Sigmoid colon (tissue), 4 donors: Measurements from ENCODE around the gene OR10D3.

Source experiments
- EP300 ChIP-seq, 4 donors: sonication (generic); formaldehyde crosslinking; IDR thresholded peaks; one replicate each; pipeline ENCODE4 v1.6.1; 2017; ENCODE audit warnings: antibody characterized with exemption in 4 of 4
- POLR2A ChIP-seq, 2 donors: fragments of 450-650 bp; IDR thresholded peaks; one replicate each; pipeline ENCODE4 v1.6.1; 2016; ENCODE audit warnings: antibody characterized with exemption in 2 of 2, mild to moderate bottlenecking in 2 of 2, moderate library complexity in 2 of 2
- TF ChIP-seq, protein P1 (sequence below), 4 experiments: fragments of 450-650 bp in 3 of 4; fragments of 200-600 bp in 1 of 4; IDR thresholded peaks; one replicate each; pipeline ENCODE4 v1.5.1; 2016 to 2019; ENCODE audit warnings: antibody characterized with exemption in 4 of 4, mild to moderate bottlenecking in 3 of 4, moderate library complexity in 2 of 4

DNA sequence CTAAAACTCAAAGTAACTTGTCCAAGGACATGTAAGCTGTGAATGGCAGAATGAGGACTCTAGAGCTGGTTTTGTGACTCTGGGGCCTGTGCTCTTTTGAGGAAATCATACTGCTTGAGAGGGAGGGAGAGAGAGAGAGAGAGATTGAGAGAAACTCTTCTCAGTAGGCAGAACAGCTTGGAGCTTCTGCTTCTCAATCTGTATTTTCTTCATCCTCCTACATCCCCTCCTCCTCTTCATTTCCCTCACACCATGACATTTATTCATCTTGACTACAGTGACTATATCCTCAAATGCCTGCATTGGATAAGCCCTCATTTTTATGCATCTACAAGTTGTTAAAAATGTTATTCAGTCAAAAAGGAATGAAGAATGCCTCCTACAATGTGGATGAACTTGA is 23.7 kb upstream of the OR10D3 start:
- TF ChIP-seq POLR2A (IDR thresholded peaks at IDR 0.05) = no peak
- TF ChIP-seq, protein P1, sequence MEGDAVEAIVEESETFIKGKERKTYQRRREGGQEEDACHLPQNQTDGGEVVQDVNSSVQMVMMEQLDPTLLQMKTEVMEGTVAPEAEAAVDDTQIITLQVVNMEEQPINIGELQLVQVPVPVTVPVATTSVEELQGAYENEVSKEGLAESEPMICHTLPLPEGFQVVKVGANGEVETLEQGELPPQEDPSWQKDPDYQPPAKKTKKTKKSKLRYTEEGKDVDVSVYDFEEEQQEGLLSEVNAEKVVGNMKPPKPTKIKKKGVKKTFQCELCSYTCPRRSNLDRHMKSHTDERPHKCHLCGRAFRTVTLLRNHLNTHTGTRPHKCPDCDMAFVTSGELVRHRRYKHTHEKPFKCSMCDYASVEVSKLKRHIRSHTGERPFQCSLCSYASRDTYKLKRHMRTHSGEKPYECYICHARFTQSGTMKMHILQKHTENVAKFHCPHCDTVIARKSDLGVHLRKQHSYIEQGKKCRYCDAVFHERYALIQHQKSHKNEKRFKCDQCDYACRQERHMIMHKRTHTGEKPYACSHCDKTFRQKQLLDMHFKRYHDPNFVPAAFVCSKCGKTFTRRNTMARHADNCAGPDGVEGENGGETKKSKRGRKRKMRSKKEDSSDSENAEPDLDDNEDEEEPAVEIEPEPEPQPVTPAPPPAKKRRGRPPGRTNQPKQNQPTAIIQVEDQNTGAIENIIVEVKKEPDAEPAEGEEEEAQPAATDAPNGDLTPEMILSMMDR (IDR thresholded peaks at IDR 0.05) = no peak
- TF ChIP-seq EP300 (IDR thresholded peaks at IDR 0.05) = no peak
